GM18517 (cell line): ENCODE measurements around the gene PCDHGA3.
"Not testable (repeated sequence)": the region's sequence is repeated elsewhere in the genome, so short reads cannot be mapped to it uniquely, and the experiment has no call there.

Experiments
- ATAC-seq: cut with Tn5 transposase; IDR thresholded peaks from one replicate; pipeline ENCODE4 v1.9.1; 2021; ENCODE audit warnings: mild to moderate bottlenecking, moderate library complexity; ENCODE audit not compliant: unreplicated experiment

PCDHGA3 gene

DNA sequence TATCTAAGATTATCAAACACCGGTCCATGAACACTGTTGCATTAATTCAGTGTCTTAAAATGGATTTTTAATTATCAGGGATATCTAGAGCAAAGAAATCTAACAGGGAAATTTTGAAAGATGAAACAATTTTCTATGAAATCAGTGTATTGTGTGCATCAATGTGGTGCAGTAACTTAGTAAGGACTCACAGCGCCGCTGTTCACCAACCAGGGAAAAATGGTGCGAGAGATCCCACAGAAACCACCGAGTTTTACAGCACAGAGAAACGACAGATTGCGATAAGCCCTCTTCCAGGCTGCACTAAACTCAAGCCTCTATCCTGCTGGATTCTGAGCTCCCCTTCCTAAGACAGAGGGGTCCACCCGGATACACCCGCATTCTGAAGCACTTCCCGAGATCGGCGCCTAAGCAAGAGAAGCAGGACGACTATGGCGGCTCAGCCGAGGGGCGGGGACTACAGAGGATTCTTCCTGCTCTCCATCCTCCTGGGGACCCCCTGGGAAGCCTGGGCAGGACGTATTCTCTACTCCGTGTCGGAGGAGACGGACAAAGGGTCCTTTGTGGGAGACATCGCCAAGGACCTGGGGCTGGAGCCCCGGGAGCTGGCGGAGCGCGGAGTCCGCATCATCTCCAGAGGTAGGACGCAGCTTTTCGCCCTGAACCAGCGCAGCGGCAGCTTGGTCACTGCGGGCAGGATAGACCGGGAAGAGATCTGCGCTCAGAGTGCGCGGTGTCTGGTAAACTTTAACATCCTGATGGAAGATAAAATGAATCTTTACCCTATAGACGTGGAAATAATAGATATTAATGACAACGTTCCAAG is 39.1 kb downstream of the PCDHGA3 start, which contains the start of gene PCDHGA7:
Gene PCDHGA7, plus strand, starts transcription at position 274 of the 826 bp plus-strand sequence. Its CDS starts 158 bp downstream, at position 432.
- no peak for ATAC-seq

DNA sequence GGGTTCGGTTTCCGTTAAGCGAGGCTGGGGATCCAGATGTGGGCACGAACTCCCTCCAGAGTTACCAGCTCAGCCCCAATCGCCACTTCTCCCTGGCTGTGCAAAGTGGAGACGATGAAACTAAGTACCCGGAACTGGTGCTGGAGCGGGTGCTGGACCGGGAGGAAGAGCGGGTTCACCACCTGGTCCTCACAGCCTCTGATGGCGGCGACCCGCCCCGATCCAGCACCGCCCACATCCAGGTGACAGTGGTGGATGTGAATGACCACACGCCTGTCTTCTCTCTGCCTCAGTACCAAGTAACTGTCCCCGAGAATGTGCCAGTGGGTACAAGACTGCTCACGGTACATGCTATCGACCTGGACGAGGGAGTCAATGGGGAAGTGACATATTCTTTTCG is 39.7 kb downstream of the PCDHGA3 start:
- no peak for ATAC-seq

DNA sequence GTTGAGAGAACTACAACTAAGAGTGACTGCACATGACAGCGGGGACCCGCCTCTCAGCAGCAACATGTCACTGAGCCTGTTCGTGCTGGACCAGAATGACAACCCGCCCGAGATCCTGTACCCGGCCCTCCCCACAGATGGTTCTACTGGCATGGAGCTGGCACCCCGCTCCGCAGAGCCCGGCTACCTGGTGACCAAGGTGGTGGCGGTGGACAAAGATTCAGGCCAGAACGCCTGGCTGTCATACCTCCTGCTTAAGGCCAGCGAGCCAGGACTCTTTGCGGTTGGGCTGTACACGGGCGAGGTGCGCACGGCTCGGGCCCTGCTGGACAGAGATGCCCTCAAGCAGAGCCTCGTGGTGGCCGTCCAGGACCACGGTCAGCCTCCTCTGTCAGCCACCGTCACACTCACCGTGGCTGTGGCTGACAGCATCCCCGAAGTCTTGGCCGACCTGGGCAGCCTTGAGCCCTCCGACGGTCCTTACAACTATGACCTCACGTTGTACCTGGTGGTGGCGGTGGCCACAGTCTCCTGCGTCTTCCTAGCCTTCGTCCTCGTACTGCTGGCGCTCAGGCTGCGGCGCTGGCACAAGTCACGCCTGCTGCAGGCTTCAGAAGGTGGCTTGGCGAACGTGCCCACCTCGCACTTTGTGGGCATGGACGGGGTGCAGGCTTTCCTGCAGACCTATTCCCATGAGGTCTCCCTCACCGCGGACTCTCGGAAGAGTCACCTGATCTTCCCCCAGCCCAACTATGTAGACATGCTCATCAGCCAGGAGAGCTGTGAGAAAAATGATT is 41.0 kb downstream of the PCDHGA3 start:
- no peak for ATAC-seq

DNA sequence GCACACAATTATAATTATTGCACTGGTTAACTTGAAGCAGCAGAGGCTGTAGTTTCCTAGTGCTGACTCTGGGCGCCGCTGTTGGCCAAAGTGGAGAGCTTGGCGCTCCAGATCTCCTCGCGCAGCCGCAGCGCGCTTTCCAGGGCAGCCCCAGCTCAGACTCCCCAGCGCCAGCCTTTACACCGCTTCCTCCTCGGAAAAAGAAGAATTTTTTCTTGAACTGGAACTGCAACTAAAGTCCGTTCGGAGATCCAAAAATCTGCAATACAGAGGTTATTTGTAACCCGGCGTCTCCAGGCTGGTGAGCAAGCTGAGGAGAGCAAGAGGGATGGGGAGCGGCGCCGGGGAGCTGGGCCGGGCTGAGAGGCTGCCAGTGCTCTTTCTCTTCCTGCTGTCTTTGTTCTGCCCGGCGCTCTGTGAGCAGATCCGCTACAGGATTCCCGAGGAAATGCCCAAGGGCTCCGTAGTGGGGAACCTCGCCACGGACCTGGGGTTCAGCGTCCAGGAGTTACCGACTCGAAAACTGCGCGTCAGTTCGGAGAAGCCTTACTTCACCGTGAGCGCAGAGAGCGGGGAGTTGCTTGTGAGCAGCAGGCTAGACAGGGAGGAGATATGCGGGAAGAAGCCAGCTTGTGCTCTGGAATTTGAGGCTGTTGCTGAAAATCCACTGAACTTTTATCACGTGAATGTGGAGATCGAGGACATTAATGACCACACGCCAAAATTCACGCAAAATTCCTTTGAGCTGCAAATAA is 44.1 kb downstream of the PCDHGA3 start, which contains the start of gene PCDHGB4:
Gene PCDHGB4, plus strand, starts transcription at position 142 of the 755 bp plus-strand sequence. Its CDS starts 187 bp downstream, at position 329.
- ATAC-seq, result not testable (repeated sequence)

DNA sequence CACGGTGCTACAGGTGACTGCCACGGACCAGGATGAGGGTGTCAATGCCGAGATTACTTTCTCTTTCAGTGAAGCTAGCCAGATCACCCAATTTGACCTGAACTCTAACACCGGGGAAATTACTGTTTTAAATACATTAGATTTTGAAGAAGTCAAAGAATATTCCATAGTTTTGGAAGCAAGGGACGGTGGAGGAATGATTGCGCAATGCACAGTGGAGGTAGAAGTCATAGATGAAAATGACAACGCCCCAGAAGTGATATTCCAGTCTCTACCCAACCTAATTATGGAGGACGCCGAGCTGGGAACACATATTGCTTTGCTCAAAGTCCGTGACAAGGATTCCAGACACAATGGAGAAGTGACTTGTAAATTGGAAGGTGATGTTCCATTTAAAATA is 45.0 kb downstream of the PCDHGA3 start:
- ATAC-seq, result no peak

DNA sequence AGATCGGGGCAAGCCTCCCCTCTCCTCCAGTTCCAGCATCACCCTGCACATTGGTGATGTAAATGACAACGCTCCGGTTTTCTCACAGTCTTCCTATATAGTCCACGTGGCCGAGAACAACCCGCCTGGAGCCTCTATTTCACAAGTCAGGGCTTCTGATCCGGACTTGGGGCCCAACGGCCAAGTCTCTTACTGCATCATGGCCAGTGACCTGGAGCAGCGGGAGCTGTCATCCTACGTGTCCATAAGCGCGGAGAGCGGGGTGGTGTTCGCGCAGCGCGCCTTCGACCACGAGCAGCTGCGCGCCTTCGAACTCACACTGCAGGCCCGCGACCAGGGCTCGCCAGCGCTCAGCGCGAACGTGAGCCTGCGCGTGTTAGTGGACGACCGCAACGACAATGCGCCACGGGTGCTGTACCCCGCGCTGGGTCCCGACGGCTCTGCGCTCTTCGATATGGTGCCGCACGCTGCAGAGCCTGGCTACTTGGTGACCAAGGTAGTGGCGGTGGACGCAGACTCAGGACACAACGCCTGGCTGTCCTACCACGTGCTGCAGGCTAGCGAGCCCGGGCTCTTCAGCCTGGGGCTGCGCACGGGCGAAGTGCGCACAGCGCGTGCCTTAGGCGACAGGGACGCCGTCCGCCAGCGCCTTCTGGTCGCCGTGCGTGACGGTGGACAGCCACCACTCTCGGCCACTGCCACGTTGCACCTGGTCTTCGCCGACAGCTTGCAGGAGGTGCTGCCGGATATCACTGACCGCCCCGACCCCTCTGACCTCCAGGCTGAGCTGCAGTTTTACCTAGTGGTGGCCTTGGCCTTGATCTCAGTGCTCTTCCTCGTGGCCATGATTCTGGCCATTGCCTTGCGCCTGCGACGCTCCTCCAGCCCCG is 45.8 kb downstream of the PCDHGA3 start:
- no peak for ATAC-seq

DNA sequence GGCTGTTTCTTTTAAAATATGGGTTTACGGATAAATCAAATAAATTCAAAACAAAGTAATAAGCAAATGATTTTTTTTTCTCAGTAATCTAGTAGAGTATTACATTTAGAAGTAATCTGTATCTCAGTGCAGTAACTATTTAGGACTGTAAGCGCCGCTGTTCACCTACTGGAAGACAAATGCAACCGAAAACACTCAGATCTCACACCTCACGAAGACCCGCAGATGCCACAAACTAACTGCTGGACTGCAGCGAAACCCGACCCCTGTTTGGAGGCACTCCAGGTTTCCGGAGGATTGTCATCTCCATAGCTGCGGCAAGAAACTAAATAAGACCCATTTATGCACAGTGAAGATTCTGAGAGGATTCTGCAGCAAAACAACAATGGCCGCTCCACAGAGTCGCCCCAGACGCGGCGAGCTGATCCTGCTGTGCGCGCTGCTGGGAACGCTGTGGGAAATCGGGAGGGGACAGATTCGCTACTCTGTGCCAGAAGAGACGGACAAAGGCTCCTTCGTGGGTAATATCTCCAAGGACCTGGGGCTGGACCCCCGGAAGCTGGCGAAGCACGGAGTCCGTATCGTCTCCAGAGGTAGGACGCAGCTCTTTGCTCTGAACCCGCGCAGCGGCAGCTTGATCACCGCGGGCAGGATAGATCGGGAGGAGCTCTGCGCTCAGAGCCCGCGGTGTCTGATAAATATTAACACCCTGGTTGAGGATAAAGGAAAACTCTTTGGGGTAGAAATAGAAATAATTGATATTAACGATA is 49.0 kb downstream of the PCDHGA3 start, which contains the start of gene PCDHGA8:
Gene PCDHGA8, plus strand, starts transcription at position 205 of the 770 bp plus-strand sequence. Its CDS starts 181 bp downstream, at position 386.
- no peak for ATAC-seq

DNA sequence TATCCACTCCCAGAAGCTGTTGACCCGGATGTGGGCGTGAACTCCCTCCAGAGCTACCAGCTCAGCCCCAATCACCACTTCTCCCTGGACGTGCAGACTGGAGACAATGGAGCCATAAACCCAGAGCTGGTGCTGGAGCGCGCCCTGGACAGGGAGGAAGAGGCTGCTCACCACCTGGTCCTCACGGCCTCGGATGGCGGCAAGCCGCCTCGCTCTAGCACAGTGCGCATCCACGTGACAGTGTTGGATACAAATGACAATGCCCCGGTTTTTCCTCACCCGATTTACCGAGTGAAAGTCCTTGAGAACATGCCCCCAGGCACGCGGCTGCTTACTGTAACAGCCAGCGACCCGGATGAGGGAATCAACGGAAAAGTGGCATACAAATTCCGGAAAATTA is 49.6 kb downstream of the PCDHGA3 start:
- no peak for ATAC-seq

DNA sequence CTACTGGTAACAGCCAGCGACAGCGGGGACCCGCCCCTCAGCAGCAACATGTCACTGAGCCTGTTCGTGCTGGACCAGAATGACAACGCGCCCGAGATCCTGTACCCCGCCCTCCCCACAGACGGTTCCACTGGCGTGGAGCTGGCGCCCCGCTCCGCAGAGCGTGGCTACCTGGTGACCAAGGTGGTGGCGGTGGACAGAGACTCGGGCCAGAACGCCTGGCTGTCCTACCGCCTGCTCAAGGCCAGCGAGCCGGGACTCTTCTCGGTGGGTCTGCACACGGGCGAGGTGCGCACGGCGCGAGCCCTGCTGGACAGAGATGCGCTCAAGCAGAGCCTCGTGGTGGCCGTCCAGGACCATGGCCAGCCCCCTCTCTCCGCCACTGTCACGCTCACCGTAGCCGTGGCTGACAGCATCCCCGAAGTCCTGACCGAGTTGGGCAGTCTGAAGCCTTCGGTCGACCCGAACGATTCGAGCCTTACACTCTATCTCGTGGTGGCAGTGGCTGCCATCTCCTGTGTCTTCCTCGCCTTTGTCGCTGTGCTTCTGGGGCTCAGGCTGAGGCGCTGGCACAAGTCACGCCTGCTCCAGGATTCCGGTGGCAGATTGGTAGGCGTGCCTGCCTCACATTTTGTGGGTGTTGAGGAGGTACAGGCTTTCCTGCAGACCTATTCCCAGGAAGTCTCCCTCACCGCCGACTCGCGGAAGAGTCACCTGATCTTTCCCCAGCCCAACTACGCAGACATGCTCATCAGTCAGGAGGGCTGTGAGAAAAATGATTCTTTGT is 51.0 kb downstream of the PCDHGA3 start:
- ATAC-seq, result not testable (repeated sequence)
